Panc1 (cell line): ENCODE data around the gene PDP2. TPM values are rescaled to one million over a fixed set of nuclear protein-coding genes. Genes with fewer than 3 reads are reported as not detected.

Source experiments
- ATAC-seq: fragments of 200-7000 bp; cut with Tn5 transposase; 2 replicates; pipeline ENCODE4 v1.9.1; 2020; ENCODE audit warnings: mild to moderate bottlenecking, moderate library complexity
- BruUV-seq: library from RNA; stranded (reverse); fragments of 400-500 nt; replicated peaks from 2 replicates; lab custom pipeline; 2021; lab: Mats Ljungman, UMichigan
- CTCF ChIA-PET: fragments of 300-600 bp; sonication (Branson Sonifier 250); formaldehyde crosslinking; loops from one replicate; lab custom pipeline; 2022; ENCODE audit warnings: antibody characterized with exemption; lab: Charles Lee
- POLR2A ChIA-PET: fragments of 300-600 bp; sonication (Branson Sonifier 250); formaldehyde crosslinking; loops from one replicate; lab custom pipeline; 2022; ENCODE audit warnings: antibody characterized with exemption; lab: Charles Lee
- DNase-seq: peaks from one replicate; pipeline ENCODE4 v3.0.0-alpha.2; 2010; ENCODE audit warnings: low read depth, low spot score
- H3K27ac ChIP-seq: 2 replicates; pipeline ENCODE4 v1.5.1; 2011; ENCODE audit warnings: mild to moderate bottlenecking, low read length, inconsistent platforms
- H3K27me3 ChIP-seq: fragments of 200-500 bp; sonication (Bioruptor generic); 2 replicates; pipeline ENCODE4 v1.6.0; 2014; ENCODE audit warnings: low read length, inconsistent platforms; ENCODE audit not compliant: control insufficient read depth, insufficient read depth
- H3K36me3 ChIP-seq: fragments of 200-500 bp; sonication (Bioruptor generic); 2 replicates; pipeline ENCODE4 v1.5.1; 2014; ENCODE audit warnings: inconsistent platforms, mild to moderate bottlenecking, low read length, moderate library complexity; ENCODE audit not compliant: control insufficient read depth, insufficient read depth
- H3K4me1 ChIP-seq: 2 replicates; pipeline ENCODE4 v1.5.1; 2011; ENCODE audit warnings: inconsistent platforms, mild to moderate bottlenecking, low read length, moderate library complexity; ENCODE audit not compliant: control insufficient read depth, insufficient read depth
- H3K4me3 ChIP-seq, 2 experiments: 2 replicates each; pipeline ENCODE4 v1.5.1; 2011 to 2012; ENCODE audit warnings: low read depth in 2 of 2, low read length in 2 of 2, mild to moderate bottlenecking in 2 of 2, inconsistent platforms in 1 of 2, moderate library complexity in 1 of 2
- H3K9me3 ChIP-seq: fragments of 200-500 bp; sonication (Bioruptor generic); 2 replicates; pipeline ENCODE4 v1.5.1; 2014; ENCODE audit warnings: low read depth, mild to moderate bottlenecking, inconsistent platforms, low read length, moderate library complexity; ENCODE audit not compliant: control insufficient read depth, insufficient read depth
- CTCF ChIP-seq: fragments of 450-650 bp; IDR thresholded peaks from 2 replicates; pipeline ENCODE4 v1.5.1; 2017; ENCODE audit warnings: mild to moderate bottlenecking
- POLR2AphosphoS5 ChIP-seq: IDR thresholded peaks from 2 replicates; pipeline ENCODE4 v1.6.1; 2012; ENCODE audit warnings: mild to moderate bottlenecking, low read depth, low read length, moderate library complexity
- REST ChIP-seq, 2 experiments: IDR thresholded peaks; 2 replicates each; pipeline ENCODE4 v1.6.1; 2011 to 2012; ENCODE audit warnings: low read depth in 2 of 2, control low read depth in 1 of 2, low read length in 1 of 2, mild to moderate bottlenecking in 1 of 2, moderate library complexity in 1 of 2; ENCODE audit not compliant: insufficient read depth in 1 of 2
- SIN3A ChIP-seq: IDR thresholded peaks from 2 replicates; pipeline ENCODE4 v1.6.1; 2012; ENCODE audit warnings: low read depth, mild to moderate bottlenecking, low read length, moderate library complexity, borderline replicate concordance; ENCODE audit not compliant: insufficient read depth
- TCF7L2 ChIP-seq: IDR thresholded peaks from 2 replicates; pipeline ENCODE4 v1.6.1; 2011; ENCODE audit warnings: mild to moderate bottlenecking, low read depth, low read length, inconsistent platforms
- in situ Hi-C: cut with HindIII; loops from 2 replicates; pipeline ENCODE4 v1.10.0; 2016; ENCODE audit warnings: low sequenced_read_pairs, low pct_unique_long_range_greater_than_20kb
- intact Hi-C: fragments of 100-400 bp; cut with micrococcal nuclease; formaldehyde crosslinking; loops from one replicate; pipeline ENCODE4 v1.10.0; 2022; ENCODE audit not compliant: unreplicated experiment
- total RNA-seq: library from RNA; stranded (reverse); gene quantifications from one replicate; pipeline ENCODE4 v1.2.1, GENCODE V29; 2021; ENCODE audit not compliant: unreplicated experiment

The PDP2 gene
- total RNA-seq, 1 experiment from 2014 or later, result 15.9 TPM

- Histone ChIP-seq H3K27me3 (no peaks in the 10 kb centered on the region; the same call in 1 of the 2 replicates), H3K27ac (no peak overlapping the region), H3K4me1 (no peaks in the 10 kb centered on the region), H3K36me3 (no peaks in the 10 kb centered on the region), H3K4me3 (peak overlapping the region in 1 of 2 experiments; percentile 37; a peak in 1 of 4 replicates), H3K9me3 (no peaks in the 10 kb centered on the region)
- DNase-seq (no peak), ATAC-seq (no peak)
- no TSS peak for BruUV-seq
- no peak for TF ChIP-seq POLR2AphosphoS5
- no peak for TF ChIP-seq TCF7L2
- TF ChIP-seq REST (IDR thresholded peaks at IDR 0.05; ENCODE audit: insufficient read depth in 1 of 2, low read depth in 2 of 2, low read length in 1 of 2), result no peak
- no peak for TF ChIP-seq SIN3A
- no peak for TF ChIP-seq CTCF
- POLR2A ChIA-PET, result no interaction called here
- CTCF ChIA-PET, result interaction anchor here (1.5 kb wide), 1 partner anchor 24 kb away, joined by 6 read pairs; no protein-coding TSS in a partner anchor
- intact Hi-C loops (no loop called here), in situ Hi-C loops (no loop called here)
Measured at GRCh38 chr16:66844009-66844341, 36.3 kb upstream of the PDP2 start.

- Histone ChIP-seq H3K9me3 (no peaks in the 10 kb centered on the region), H3K36me3 (no peaks in the 10 kb centered on the region), H3K4me3 (peak within 1 kb of the TSS; percentile 37 to 41), H3K27me3 (no peaks in the 10 kb centered on the region; the same call in 1 of the 2 replicates), H3K4me1 (no peaks in the 10 kb centered on the region), H3K27ac (no peak within 1 kb of the TSS)
- TF ChIP-seq POLR2AphosphoS5 (no peak), CTCF (no peak), SIN3A (no peak), REST (IDR thresholded peaks at IDR 0.05; ENCODE audit: insufficient read depth in 1 of 2, low read depth in 2 of 2, low read length in 1 of 2) (no peak), TCF7L2 (no peak)
- in situ Hi-C loops, result no loop called here
- CTCF ChIA-PET, result interaction anchor here (1.5 kb wide), 1 partner anchor 24 kb away, joined by 6 read pairs; no protein-coding TSS in a partner anchor
- POLR2A ChIA-PET, result no interaction called here
- no TSS peak for BruUV-seq
- peak; percentile 67 for ATAC-seq
- intact Hi-C loops, result no loop called here
- DNase-seq, result no peak
Measured at GRCh38 chr16:66844342-66845079, 35.8 kb upstream of the PDP2 start, which contains the start of gene CA7. CA7 (plus strand) TSS chr16:66844414; CDS start chr16:66844488, 74 bp downstream.
